Liver (tissue), 3 donors: Measurements from ENCODE around the gene RALB.

Experiments
- ATF3 ChIP-seq: IDR thresholded peaks from 2 replicates; pipeline ENCODE4 v1.6.1; 2016; ENCODE audit warnings: antibody characterized with exemption
- CTCF ChIP-seq: fragments of 150-350 bp; IDR thresholded peaks from 2 replicates; pipeline ENCODE4 v1.5.1; 2017; ENCODE audit warnings: improper control_type of control experiment, low read depth, low read length; ENCODE audit not compliant: missing input control
- EGR1 ChIP-seq, 2 donors: IDR thresholded peaks; 2 replicates each; pipeline ENCODE4 v1.6.1; 2016 to 2018; ENCODE audit warnings: antibody characterized with exemption in 2 of 2, low read depth in 2 of 2
- FOXA1 ChIP-seq: IDR thresholded peaks from 2 replicates; pipeline ENCODE4 v1.6.1; 2016; ENCODE audit warnings: antibody characterized with exemption
- GABPA ChIP-seq, 2 donors: IDR thresholded peaks in 1 of 2; conservative IDR thresholded peaks in 1 of 2; 2 replicates each; pipeline ENCODE4 v1.6.1; 2016; ENCODE audit warnings: antibody characterized with exemption in 2 of 2, mild to moderate bottlenecking in 1 of 2, moderate library complexity in 1 of 2
- YY1 ChIP-seq: IDR thresholded peaks from 2 replicates; pipeline ENCODE4 v1.6.1; 2016; ENCODE audit warnings: antibody characterized with exemption, mild to moderate bottlenecking
- donor health status: healthy.
- donor health status: healthy.

- no peak for TF ChIP-seq FOXA1
- no peak for TF ChIP-seq CTCF
- TF ChIP-seq EGR1 (IDR thresholded peaks at IDR 0.05; ENCODE audit: low read depth in 2 of 2) = no peak
- no peak for TF ChIP-seq YY1
- no peak for TF ChIP-seq GABPA (IDR thresholded peaks at IDR 0.05 in 1 of 2, conservative IDR thresholded peaks at IDR 0.05 in 1 of 2)
- TF ChIP-seq ATF3 = no peak
Measured at GRCh38 chr2:120323214-120323613, 70.6 kb downstream of the RALB start.
